GM19035 (cell line): ENCODE results near the gene LCP1.
"Not testable (repeated sequence)": the region's sequence is repeated elsewhere in the genome, so short reads cannot be mapped to it uniquely, and the experiment has no call there.

ENCODE experiments used
- ATAC-seq: cut with Tn5 transposase; IDR thresholded peaks from one replicate; pipeline ENCODE4 v1.9.1; 2021; ENCODE audit not compliant: unreplicated experiment

Gene LCP1

GRCh38 chr13:46162741-46163140 lies 19.2 kb downstream of the LCP1 start:
- ATAC-seq = not testable (repeated sequence)

GRCh38 chr13:46160471-46161066 lies 21.4 kb downstream of the LCP1 start:
- ATAC-seq = no peak

- no peak for ATAC-seq
Measured at GRCh38 chr13:46160065-46160464, 21.9 kb downstream of the LCP1 start.

- ATAC-seq = no peak
Measured at GRCh38 chr13:46158983-46159382, 23.0 kb downstream of the LCP1 start.

DNA sequence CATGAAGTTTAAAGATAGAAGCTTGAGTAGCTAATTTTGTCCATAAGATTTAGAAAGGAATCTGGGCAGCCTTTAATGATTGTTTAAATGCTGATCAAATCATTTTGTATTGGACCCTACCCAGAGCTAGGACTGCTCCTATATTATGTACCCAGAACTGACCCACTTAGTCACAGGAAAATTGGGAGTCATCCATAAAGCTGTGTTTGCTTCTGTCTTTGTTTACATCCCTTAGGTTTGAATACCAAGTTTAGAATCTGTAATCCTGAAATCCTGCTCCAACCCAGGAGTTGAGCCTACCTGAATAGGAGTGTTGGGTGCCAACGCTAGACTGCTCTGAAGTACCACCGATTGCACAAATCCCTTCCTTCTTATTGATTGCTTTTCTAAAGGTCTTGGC lies 23.8 kb downstream of the LCP1 start:
- ATAC-seq = no peak

DNA sequence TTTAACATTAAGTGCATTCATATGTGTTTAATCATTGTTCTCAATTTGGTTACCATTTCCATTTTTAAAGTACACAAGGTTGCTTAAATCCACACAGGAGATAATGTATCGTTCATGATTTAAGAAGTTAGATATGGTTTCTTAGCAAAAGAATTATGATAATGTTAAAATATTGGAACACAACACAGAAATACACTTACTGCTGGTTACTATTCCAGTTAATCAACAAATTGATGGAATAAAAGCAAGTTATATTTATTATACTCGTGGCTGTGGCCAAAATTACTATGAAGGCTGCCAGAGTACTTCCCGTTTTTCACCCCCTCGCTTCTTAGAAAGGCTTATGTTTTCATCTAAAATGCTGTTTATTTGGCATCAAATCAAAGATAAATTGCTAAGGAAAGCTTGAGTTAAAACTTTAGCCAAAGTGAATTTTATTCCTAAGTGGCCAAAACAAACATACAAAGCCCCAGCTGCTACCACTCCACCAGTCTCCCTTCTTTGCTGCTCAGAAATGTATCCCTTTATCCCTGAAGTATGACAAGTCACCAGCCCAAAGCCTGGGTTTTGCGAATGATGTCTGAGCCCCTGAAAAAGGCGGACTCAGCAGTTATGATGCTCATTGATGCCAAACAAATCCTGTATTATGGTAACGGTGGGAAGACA lies 27.7 kb downstream of the LCP1 start:
- no peak for ATAC-seq

DNA sequence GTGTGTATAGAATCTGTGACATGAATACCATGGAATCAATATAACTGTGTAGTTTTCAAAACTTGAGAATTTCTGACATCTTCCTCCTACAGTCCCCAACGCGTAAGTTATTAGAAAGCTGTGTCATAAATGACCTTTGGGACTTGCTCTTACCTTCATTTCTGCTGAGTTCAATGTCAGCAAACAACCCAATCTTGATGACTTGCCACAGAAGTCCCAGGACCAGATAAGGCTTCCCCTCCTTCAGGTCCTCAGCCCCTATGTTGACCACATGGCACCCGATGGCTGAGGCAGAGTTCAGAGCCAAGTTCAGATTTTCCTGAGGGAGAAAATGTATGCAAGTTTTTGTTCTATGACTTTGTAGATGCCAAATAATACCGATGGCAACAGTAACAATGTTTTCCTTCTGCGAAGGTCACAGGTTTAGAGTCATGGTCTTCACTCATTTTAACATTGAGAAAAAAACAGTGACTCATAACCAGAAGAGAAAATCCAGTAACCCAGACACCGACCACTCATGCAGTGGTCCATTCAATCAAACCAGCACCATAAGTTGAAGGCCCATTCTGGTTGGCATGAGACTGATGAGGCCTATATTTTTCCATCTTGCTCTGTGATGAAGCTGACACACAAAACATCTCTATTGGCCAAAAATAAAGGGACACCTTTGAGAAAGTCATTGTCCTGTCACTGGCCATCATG lies 29.2 kb downstream of the LCP1 start:
- ATAC-seq = no peak

- no peak for ATAC-seq
Measured at GRCh38 chr13:46150134-46150693, 31.8 kb downstream of the LCP1 start.

DNA sequence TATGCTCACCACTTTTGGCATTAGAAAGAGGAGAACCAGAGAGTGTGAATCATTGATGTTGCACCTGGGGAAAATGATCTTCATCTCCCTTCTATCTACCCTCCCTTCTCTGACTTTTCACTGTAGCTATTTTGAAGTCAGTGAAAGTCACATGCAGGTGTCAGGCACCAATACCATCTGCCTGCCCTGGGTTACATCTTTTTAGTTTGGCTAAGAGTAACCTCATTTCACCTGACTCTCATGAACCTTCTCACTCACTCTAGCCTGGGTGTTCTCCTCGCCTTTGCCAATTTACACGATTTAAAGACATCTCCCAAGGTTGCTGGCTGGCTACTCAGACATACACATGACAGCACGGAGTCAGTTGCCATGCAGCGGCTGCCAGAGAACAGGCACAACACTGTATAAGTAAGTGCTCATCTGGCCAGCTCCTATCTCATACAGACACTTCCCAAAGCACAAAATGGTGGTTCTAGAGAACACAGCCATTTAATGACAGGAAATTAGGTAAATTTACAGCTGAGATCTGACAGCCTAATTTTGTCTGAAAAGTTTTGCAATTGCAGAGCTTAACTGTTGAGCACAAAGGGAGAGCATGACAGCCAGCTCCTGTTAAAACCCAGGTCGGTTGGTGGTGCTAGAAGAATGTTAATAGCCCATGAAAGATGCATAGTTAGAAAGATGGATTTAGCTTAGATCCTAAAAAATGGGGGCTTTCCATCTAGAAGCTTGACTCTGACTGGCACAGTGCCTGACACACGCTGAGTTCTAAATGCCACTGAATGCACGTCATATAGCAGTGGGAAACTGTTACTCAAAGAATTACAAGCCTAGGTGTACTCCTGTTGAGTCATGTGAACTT lies 32.5 kb downstream of the LCP1 start:
- no peak for ATAC-seq

GRCh38 chr13:46146898-46147297 lies 35.1 kb downstream of the LCP1 start:
- no peak for ATAC-seq

DNA sequence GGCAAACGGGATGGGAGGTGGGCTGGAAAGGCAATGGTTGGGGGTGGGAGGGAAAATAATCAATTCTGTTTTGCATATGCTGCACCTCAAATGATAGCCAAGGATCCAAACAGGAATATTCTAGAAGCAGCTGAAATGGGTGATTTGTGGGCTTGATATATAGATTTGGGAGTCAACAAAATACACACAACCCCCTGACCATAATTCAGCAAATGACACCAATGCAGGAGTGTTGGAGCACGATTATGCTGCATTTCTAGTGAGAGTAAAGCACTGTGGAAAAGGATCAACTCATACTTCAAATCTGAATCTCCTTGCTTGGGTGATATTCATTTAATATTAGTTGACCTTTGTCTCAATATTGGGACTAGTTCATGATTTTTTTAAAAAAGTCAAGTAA lies 36.0 kb downstream of the LCP1 start:
- ATAC-seq = no peak

GRCh38 chr13:46145135-46145534 lies 36.8 kb downstream of the LCP1 start:
- no peak for ATAC-seq

- no peak for ATAC-seq
Measured at GRCh38 chr13:46143184-46143701, 38.7 kb downstream of the LCP1 start.

GRCh38 chr13:46142776-46143175 lies 39.2 kb downstream of the LCP1 start:
- no peak for ATAC-seq

DNA sequence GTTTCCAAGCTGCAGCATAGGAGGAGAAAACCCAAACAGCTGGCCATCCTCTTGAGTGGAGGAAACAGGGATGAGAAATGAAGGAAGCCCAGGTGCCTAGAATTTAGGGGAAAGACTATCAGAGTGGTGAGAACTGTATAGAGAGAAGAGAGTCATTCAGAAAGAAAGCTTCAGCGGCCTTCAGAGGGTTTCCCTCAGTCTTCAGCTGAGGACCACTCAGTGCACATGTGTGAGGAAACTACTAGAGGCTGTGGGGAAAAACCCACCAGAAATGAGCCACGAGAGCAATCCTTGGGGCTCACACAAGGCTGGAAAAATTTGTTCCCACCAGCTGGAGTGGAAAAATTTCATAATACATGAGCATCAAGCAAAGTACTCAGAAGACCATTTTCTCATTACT lies 41.9 kb downstream of the LCP1 start:
- no peak for ATAC-seq

GRCh38 chr13:46137627-46138317 lies 44.2 kb downstream of the LCP1 start:
- ATAC-seq = no peak

DNA sequence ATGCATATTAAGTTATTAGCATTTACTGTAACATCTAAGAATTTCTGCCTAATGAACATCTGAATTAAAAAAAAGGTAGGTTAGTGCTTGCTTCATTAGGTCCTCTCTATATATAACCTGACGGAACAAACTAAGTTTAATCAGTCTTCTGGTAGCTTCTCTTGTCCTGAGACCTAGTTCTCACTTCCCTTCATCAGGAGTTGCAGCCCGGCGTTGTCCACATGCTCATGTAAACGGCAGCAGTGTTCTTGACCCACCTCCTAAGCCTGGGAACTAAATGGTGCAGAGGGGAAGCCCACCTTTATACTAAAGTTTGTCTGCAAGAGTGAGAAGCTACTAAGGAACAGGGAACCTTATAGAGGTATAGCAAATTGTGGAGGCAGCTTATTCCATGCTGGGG lies 45.3 kb downstream of the LCP1 start:
- no peak for ATAC-seq

DNA sequence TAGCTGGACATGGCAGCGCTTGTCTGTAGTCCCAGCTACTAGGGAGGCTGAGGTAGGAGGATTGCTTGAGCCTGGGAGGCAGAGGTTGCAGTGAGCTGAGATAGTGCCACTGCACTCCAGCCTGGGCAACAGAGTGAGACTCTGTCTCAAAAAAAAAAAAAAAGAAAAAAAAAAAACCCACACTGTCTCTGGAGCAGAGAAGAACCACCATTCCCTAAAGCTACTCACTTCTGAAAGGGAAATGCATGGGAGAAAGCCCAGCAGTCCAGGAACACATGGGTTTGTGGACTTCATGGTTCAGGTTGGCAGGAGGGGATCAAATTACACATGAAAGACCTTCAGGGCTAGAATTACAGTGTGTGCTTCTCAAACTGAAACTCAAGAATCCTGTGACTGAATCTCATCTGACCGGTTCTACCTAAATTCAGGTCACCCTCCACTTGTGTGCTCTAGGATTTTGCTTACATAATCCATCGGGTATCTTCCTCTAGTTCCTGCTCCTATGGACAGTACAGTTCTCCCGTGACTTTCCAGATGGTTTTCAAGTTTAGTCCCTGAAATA lies 46.9 kb downstream of the LCP1 start:
- ATAC-seq = no peak

GRCh38 chr13:46134494-46134893 lies 47.5 kb downstream of the LCP1 start:
- ATAC-seq = no peak

DNA sequence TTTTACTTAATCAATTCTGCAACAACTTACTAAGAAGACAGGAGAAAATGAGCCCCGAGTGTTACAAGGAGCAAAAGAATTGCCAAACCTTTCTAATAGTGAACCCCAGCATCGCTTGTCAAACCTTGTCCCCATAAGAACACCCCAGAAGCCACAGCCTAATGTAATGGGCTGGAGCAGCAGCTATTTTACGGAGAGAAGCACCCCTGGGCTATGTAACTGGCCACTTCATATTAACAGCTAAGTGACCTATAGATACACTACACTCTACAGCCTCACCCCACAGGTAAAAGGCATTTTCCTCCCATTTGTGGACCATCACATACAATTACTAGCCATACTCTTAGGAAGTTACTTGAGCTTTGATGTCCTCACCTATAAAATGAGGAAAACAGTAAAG lies 49.9 kb downstream of the LCP1 start:
- ATAC-seq = no peak
